Measurements from ENCODE around the gene BMERB1. TPM values are rescaled to one million over a fixed set of nuclear protein-coding genes. Genes with fewer than 3 reads are reported as not detected.

BMERB1 gene
- total RNA-seq, 1 donor from 2014 or later, result 26.4 TPM

DNA sequence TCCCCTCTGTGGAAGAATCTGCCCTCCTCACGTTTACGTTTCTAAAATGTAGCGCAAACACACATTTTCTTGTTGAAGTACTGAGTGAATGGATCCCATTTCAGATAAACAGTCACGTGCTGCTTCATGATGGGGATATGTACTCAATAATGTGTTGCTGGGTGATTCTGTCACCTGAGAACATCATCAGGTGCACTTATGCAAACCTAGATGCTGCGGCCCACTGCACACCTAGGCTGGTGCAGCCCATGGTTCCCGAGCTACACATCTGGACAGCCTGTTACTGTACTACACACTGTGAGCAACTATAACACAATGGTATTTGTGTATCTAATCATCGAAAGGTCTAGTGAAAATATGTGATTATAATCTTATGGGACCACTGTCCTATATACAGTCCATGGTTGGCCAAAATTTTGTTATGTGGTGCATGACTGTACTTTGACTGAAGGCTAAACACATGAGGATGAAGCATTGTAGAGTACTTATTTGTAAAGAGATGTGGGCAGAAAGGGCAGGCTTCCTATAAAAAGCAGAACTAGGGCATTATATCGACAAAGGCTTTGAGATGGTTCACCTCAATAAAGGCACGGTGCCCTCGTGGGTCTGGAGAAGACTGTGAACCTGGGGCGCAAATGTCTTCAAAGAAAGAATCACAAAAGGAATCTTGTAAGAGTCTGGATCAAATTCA is 182.2 kb downstream of the BMERB1 start:
- Mint-ChIP-seq H3K27ac (no peak overlapping the region), H3K36me3 (peaks cover 41% of the 10 kb centered on the region), H3K27me3 (no peaks in the 10 kb centered on the region), H3K4me1 (ENCODE audit: unreplicated experiment) (no peaks in the 10 kb centered on the region), H3K9me3 (no peaks in the 10 kb centered on the region), H3K4me3 (no peak overlapping the region)
- DNase-seq (ENCODE audit: extremely low spot score, unreplicated experiment), result no peak
- TF ChIP-seq, protein P1, sequence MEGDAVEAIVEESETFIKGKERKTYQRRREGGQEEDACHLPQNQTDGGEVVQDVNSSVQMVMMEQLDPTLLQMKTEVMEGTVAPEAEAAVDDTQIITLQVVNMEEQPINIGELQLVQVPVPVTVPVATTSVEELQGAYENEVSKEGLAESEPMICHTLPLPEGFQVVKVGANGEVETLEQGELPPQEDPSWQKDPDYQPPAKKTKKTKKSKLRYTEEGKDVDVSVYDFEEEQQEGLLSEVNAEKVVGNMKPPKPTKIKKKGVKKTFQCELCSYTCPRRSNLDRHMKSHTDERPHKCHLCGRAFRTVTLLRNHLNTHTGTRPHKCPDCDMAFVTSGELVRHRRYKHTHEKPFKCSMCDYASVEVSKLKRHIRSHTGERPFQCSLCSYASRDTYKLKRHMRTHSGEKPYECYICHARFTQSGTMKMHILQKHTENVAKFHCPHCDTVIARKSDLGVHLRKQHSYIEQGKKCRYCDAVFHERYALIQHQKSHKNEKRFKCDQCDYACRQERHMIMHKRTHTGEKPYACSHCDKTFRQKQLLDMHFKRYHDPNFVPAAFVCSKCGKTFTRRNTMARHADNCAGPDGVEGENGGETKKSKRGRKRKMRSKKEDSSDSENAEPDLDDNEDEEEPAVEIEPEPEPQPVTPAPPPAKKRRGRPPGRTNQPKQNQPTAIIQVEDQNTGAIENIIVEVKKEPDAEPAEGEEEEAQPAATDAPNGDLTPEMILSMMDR (conservative IDR thresholded peaks at IDR 0.05), result no peak

DNA sequence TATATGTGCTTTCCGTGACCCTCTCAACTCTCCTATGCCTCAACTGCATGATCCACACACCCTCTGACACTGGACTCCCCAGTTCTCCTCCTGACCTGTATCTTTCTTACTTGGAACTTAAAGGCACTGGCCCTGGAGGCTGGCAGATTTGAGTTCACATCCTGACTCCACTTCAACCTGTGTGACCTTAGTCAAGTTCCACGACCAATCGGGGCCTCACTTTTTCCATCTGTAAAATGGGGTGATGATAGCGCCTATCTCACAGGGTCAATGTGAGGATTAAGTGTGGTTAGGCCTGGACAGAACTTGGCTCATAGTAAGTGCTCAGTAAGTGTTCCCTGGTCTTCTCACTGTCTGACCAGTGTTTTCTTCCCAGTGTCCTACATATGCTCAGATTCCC is 183.5 kb downstream of the BMERB1 start:
- H3K4me3 Mint-ChIP-seq, result no peak overlapping the region
- no peaks in the 10 kb centered on the region for H3K4me1 Mint-ChIP-seq (ENCODE audit: unreplicated experiment)
- H3K36me3 Mint-ChIP-seq, result peaks cover 38% of the 10 kb centered on the region
- TF ChIP-seq, protein P1 (conservative IDR thresholded peaks at IDR 0.05), result no peak
- no peaks in the 10 kb centered on the region for H3K27me3 Mint-ChIP-seq
- H3K27ac Mint-ChIP-seq, result no peak overlapping the region
- no peaks in the 10 kb centered on the region for H3K9me3 Mint-ChIP-seq
- DNase-seq (ENCODE audit: extremely low spot score, unreplicated experiment), result no peak

DNA sequence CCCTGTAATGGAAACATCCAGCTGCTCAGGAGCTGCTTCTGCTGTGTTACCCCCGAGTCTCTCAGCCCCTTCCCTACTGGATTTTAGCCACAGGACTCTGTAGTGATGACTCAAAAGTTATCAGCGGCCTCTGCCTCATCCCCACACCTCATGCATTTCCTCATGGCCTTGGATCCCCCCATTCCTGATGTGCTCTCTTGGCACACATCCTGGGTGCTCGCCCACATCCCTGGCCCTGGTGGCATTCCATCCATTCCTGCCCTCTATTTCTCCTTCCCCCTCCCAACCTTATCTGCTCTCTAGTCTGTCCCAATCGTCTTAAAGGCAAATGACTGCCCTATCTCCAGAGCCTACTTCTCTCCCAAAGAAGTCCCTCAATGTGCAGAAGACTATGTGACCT is 184.0 kb downstream of the BMERB1 start:
- DNase-seq (ENCODE audit: extremely low spot score, unreplicated experiment), result no peak
- Mint-ChIP-seq H3K9me3 (no peaks in the 10 kb centered on the region), H3K27ac (no peak overlapping the region), H3K4me1 (ENCODE audit: unreplicated experiment) (no peaks in the 10 kb centered on the region), H3K36me3 (peaks cover 38% of the 10 kb centered on the region), H3K27me3 (no peaks in the 10 kb centered on the region), H3K4me3 (no peak overlapping the region)
- TF ChIP-seq, protein P1 (conservative IDR thresholded peaks at IDR 0.05), result no peak

DNA sequence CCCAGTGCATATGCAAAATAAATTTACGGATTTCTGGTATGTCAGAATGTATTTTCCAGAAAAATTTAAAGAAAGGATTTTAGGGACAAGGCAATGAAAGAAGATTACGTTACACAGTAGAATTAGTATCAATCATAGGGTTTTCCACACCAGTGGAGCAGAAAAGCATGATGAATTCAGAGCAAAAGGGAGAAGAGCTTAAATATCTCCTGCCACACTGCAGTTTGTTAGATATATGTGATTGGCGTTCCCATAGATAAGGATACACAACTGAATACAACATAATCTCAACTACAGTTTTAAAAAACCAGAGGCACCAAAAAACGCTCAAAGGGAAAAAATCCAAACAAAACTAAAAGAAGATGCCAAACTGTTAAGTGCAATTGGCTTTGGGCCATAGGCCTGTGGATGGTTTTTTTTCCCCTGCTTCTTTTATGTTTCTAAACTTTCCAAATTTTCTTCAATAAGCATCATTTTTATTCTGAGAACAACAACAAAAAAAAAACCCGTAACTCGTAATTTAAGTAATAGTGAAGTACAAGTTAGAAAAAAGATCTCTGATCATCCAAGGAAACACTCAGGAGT is 186.3 kb downstream of the BMERB1 start:
- TF ChIP-seq, protein P1 (conservative IDR thresholded peaks at IDR 0.05), result no peak

DNA sequence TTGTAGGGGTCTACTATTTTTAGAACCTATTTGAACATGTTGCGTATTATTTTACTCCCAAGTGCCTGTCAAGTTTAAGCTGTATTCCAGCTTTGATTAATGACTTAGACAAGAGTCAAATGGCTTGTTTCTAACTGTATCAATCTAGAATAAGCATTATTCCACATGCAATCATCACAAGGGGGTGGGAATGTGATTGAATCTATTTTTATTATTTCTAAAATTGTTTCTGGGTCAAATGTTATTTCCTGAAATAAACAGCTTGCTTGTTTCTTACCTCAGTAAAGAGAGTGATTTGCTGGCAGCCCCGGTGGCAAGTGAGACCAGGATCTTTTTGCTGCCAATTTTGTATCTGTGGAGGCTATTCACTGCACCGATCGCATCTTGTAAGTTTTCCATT is 187.1 kb downstream of the BMERB1 start:
- Mint-ChIP-seq H3K4me3 (no peak overlapping the region), H3K36me3 (peaks cover 44% of the 10 kb centered on the region), H3K27me3 (no peaks in the 10 kb centered on the region), H3K9me3 (no peaks in the 10 kb centered on the region), H3K27ac (no peak overlapping the region), H3K4me1 (ENCODE audit: unreplicated experiment) (no peaks in the 10 kb centered on the region)
- no peak for DNase-seq (ENCODE audit: extremely low spot score, unreplicated experiment)
- TF ChIP-seq, protein P1 (conservative IDR thresholded peaks at IDR 0.05), result no peak

More for the DNA sequence above, 186.3 kb downstream of the BMERB1 start:
- no peak for DNase-seq (ENCODE audit: extremely low spot score, unreplicated experiment)
- Mint-ChIP-seq H3K4me1 (ENCODE audit: unreplicated experiment) (no peaks in the 10 kb centered on the region), H3K4me3 (no peak overlapping the region), H3K9me3 (no peaks in the 10 kb centered on the region), H3K36me3 (peaks cover 45% of the 10 kb centered on the region), H3K27ac (no peak overlapping the region), H3K27me3 (no peaks in the 10 kb centered on the region)
